HEK293 (cell line): ENCODE data around the gene PAX7.

Experiments
- CTCF ChIA-PET: fragments of 350-600 bp; formaldehyde crosslinking; extraction: SDS; loops from one replicate; lab custom pipeline; 2021; ENCODE audit warnings: antibody characterized with exemption; lab: Yijun Ruan, JAX
- POLR2A ChIA-PET: fragments of 300-600 bp; formaldehyde crosslinking; extraction: SDS; loops from one replicate; lab custom pipeline; 2020; ENCODE audit warnings: antibody characterized with exemption, inconsistent platforms; lab: Yijun Ruan, JAX
- H3K27ac ChIP-seq: fragments of 200-500 bp; sonication (Bioruptor generic); 2 replicates; pipeline ENCODE4 v1.5.1; 2014; ENCODE audit warnings: low read depth, low read length, control low read depth, inconsistent platforms; ENCODE audit errors: extremely low read depth
- H3K36me3 ChIP-seq, 2 experiments: fragments of 200-500 bp in 1 of 2; sonication (Bioruptor generic) in 1 of 2; 1 replicate in 1 of 2; 2 replicates in 1 of 2; pipeline ENCODE4 v1.5.1; 2014 to 2017; ENCODE audit warnings: inconsistent platforms in 2 of 2, low read length in 2 of 2; ENCODE audit not compliant: control insufficient read depth in 2 of 2, insufficient read depth in 1 of 2
- H3K4me1 ChIP-seq: fragments of 200-500 bp; sonication (Bioruptor generic); 2 replicates; pipeline ENCODE4 v1.5.1; 2014; ENCODE audit warnings: mild to moderate bottlenecking, low read length, inconsistent platforms; ENCODE audit not compliant: control insufficient read depth, insufficient read depth
- H3K4me3 ChIP-seq: 2 replicates; pipeline ENCODE4 v1.5.1; 2011; ENCODE audit warnings: low read depth, mild to moderate bottlenecking, control low read depth, low read length, moderate library complexity
- H3K9me3 ChIP-seq: fragments of 200-500 bp; sonication (Bioruptor generic); 2 replicates; pipeline ENCODE4 v1.5.1; 2014; ENCODE audit warnings: low read depth, low read length, inconsistent platforms; ENCODE audit not compliant: control insufficient read depth, insufficient read depth
- GLIS1 ChIP-seq: fragments of 450-650 bp; formaldehyde crosslinking; IDR thresholded peaks from 2 replicates; pipeline ENCODE4 v1.5.1; 2016; ENCODE audit warnings: missing biosample characterization, missing genetic modification characterization
- KLF1 ChIP-seq: fragments of 450-650 bp; formaldehyde crosslinking; IDR thresholded peaks from 2 replicates; pipeline ENCODE4 v1.5.1; 2016; ENCODE audit warnings: missing biosample characterization, missing genetic modification characterization
- TRIM28 ChIP-seq: IDR thresholded peaks from 2 replicates; pipeline ENCODE4 v1.6.1; 2011; ENCODE audit warnings: low read length, control low read depth, borderline replicate concordance
- ZBTB21 ChIP-seq: fragments of 450-650 bp; formaldehyde crosslinking; IDR thresholded peaks from 2 replicates; pipeline ENCODE4 v1.5.1; 2017; ENCODE audit warnings: missing biosample characterization, missing genetic modification characterization
- ZBTB48 ChIP-seq: fragments of 450-650 bp; formaldehyde crosslinking; IDR thresholded peaks from 2 replicates; pipeline ENCODE4 v1.5.1; 2016; ENCODE audit warnings: missing biosample characterization, missing genetic modification characterization
- ZEB2 ChIP-seq: fragments of 450-650 bp; formaldehyde crosslinking; IDR thresholded peaks from 2 replicates; pipeline ENCODE4 v1.5.1; 2016; ENCODE audit warnings: missing biosample characterization, missing genetic modification characterization
- ZFHX2 ChIP-seq: fragments of 450-650 bp; formaldehyde crosslinking; conservative IDR thresholded peaks from 2 replicates; pipeline ENCODE4 v1.5.1; 2016; ENCODE audit warnings: missing biosample characterization, missing genetic modification characterization
- ZFP69B ChIP-seq: fragments of 450-650 bp; formaldehyde crosslinking; IDR thresholded peaks from 2 replicates; pipeline ENCODE4 v1.5.1; 2016; ENCODE audit warnings: missing biosample characterization, missing genetic modification characterization
- ZIC2 ChIP-seq: fragments of 450-650 bp; formaldehyde crosslinking; IDR thresholded peaks from 2 replicates; pipeline ENCODE4 v1.5.1; 2016; ENCODE audit warnings: missing biosample characterization, missing genetic modification characterization
- ZNF157 ChIP-seq: fragments of 450-650 bp; formaldehyde crosslinking; IDR thresholded peaks from 2 replicates; pipeline ENCODE4 v1.5.1; 2016; ENCODE audit warnings: missing biosample characterization, missing genetic modification characterization
- ZNF16 ChIP-seq: fragments of 450-650 bp; formaldehyde crosslinking; IDR thresholded peaks from 2 replicates; pipeline ENCODE4 v1.5.1; 2016; ENCODE audit warnings: low read depth, missing biosample characterization, missing genetic modification characterization
- ZNF169 ChIP-seq: fragments of 450-650 bp; formaldehyde crosslinking; IDR thresholded peaks from 2 replicates; pipeline ENCODE4 v1.5.1; 2016; ENCODE audit warnings: missing biosample characterization, missing genetic modification characterization
- ZNF2 ChIP-seq: fragments of 450-650 bp; formaldehyde crosslinking; IDR thresholded peaks from 2 replicates; pipeline ENCODE4 v1.5.1; 2016; ENCODE audit warnings: missing biosample characterization, missing genetic modification characterization
- ZNF24 ChIP-seq: fragments of 450-650 bp; formaldehyde crosslinking; IDR thresholded peaks from 2 replicates; pipeline ENCODE4 v1.5.1; 2016; ENCODE audit warnings: missing biosample characterization, missing genetic modification characterization
- ZNF335 ChIP-seq: fragments of 450-650 bp; formaldehyde crosslinking; conservative IDR thresholded peaks from 2 replicates; pipeline ENCODE4 v1.5.1; 2016; ENCODE audit warnings: missing biosample characterization, missing genetic modification characterization
- ZNF366 ChIP-seq: fragments of 450-650 bp; formaldehyde crosslinking; conservative IDR thresholded peaks from 2 replicates; pipeline ENCODE4 v1.5.1; 2016; ENCODE audit warnings: missing biosample characterization, missing genetic modification characterization
- ZNF423 ChIP-seq: fragments of 450-650 bp; formaldehyde crosslinking; IDR thresholded peaks from 2 replicates; pipeline ENCODE4 v1.5.1; 2016; ENCODE audit warnings: missing biosample characterization, missing genetic modification characterization
- ZNF548 ChIP-seq: fragments of 450-650 bp; formaldehyde crosslinking; IDR thresholded peaks from 2 replicates; pipeline ENCODE4 v1.5.1; 2016; ENCODE audit warnings: missing biosample characterization, missing genetic modification characterization
- ZNF629 ChIP-seq: fragments of 450-650 bp; formaldehyde crosslinking; IDR thresholded peaks from 2 replicates; pipeline ENCODE4 v1.5.1; 2017; ENCODE audit warnings: missing biosample characterization, missing genetic modification characterization
- ZNF677 ChIP-seq: fragments of 450-650 bp; IDR thresholded peaks from 2 replicates; pipeline ENCODE4 v1.5.0; 2018; ENCODE audit warnings: missing biosample characterization, mild to moderate bottlenecking, missing genetic modification characterization, moderate library complexity
- ZNF768 ChIP-seq: fragments of 450-650 bp; formaldehyde crosslinking; IDR thresholded peaks from 2 replicates; pipeline ENCODE4 v1.5.1; 2018; ENCODE audit warnings: missing biosample characterization, mild to moderate bottlenecking, missing genetic modification characterization
- ZNF785 ChIP-seq: fragments of 450-650 bp; formaldehyde crosslinking; IDR thresholded peaks from 2 replicates; pipeline ENCODE4 v1.5.1; 2016; ENCODE audit warnings: missing biosample characterization, missing genetic modification characterization
- ZNF830 ChIP-seq: fragments of 450-650 bp; IDR thresholded peaks from 2 replicates; pipeline ENCODE4 v1.5.0; 2018; ENCODE audit warnings: missing biosample characterization, missing genetic modification characterization, low read depth, mild to moderate bottlenecking, moderate library complexity
- TF ChIP-seq, protein P1 (sequence below): fragments of 450-650 bp; formaldehyde crosslinking; IDR thresholded peaks from 2 replicates; pipeline ENCODE4 v1.5.1; 2016; ENCODE audit warnings: missing biosample characterization, missing genetic modification characterization
- TF ChIP-seq, protein P2 (sequence below): fragments of 450-650 bp; formaldehyde crosslinking; IDR thresholded peaks from 2 replicates; pipeline ENCODE4 v1.5.1; 2017; ENCODE audit warnings: missing biosample characterization, missing genetic modification characterization
- TF ChIP-seq, protein P3 (sequence below): fragments of 450-650 bp; formaldehyde crosslinking; conservative IDR thresholded peaks from 2 replicates; pipeline ENCODE4 v1.5.1; 2016; ENCODE audit warnings: low read depth, missing biosample characterization, missing genetic modification characterization
- TF ChIP-seq, protein P4 (sequence below): fragments of 450-650 bp; formaldehyde crosslinking; IDR thresholded peaks from 2 replicates; pipeline ENCODE4 v1.5.1; 2016; ENCODE audit warnings: missing biosample characterization, missing genetic modification characterization

The PAX7 gene

DNA sequence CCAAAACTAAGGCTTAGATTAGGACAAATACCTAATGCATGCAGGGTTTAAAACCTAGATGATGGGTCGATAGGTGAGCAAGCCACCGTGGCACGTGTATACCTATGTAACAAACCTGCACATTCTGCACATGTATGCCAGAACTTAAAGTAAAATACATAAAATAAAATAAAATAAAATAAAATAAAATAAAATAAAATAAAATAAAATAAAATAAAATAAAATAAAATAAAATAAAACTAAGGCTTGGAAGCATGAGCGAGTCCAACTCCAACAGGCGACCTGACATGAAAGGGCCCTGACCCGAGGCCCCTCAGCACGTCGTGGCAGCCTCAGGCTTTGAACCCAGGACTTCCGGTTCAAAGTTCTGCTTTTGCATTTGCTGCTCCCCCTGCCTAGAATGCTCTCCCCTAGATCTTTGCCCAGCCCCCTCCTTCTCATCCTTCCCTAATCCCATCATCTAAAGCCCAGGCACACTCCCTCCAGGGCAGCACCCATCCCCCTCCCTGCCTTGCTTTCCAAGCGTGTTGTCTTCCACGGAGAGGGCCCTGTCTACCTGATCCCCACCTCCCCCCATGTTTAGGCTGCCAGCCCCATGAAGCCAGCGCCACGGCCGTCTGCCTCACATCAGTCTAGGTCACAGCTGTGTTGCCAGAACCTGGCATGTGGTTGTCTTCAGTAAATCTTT lies 164.5 kb downstream of the PAX7 start:
- H3K27ac ChIP-seq = no peak overlapping the region
- H3K36me3 ChIP-seq = no peaks in the 10 kb centered on the region
- CTCF ChIA-PET = interaction anchor here (0.7 to 1.0 kb wide), 3 partner anchors 13 to 198 kb away, joined by 3 read pairs; no protein-coding TSS in a partner anchor
- POLR2A ChIA-PET = no interaction called here
- TF ChIP-seq ZNF830 (tag by site-specific recombination) = no peak
- TF ChIP-seq ZNF169 (tag by site-specific recombination) = no peak
- no peak for TF ChIP-seq ZFP69B (tag by site-specific recombination)
- TF ChIP-seq KLF1 (tag by site-specific recombination) = no peak
- no peak for TF ChIP-seq ZNF423 (tag by site-specific recombination)
- no peak for TF ChIP-seq ZNF785 (tag by site-specific recombination)
- H3K4me3 ChIP-seq = no peak overlapping the region
- H3K4me1 ChIP-seq = no peaks in the 10 kb centered on the region; the same call in 1 of the 2 replicates
- no peaks in the 10 kb centered on the region for H3K9me3 ChIP-seq

DNA sequence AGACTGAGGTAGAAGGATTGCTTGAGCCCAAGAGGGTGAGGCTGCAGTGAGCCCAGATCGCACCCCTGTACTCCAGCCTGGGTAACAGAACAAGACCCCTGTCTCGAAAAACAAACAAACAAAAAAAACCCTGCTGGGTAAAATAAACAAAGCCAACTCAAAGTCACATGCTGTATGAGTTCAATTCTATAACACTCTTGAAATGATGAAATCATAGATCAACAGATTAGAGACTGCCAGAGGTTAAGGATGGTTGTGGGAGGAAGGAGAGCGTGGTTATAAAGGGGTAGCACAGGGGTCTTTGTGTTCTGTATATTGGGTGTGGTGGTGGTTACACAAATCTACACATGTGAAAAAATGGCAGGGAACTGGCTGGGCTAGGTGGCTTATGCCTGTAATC lies 166.3 kb downstream of the PAX7 start:
- Histone ChIP-seq H3K4me1 (no peaks in the 10 kb centered on the region; the same call in 1 of the 2 replicates), H3K4me3 (no peak overlapping the region), H3K36me3 (no peaks in the 10 kb centered on the region), H3K27ac (no peak overlapping the region), H3K9me3 (no peaks in the 10 kb centered on the region)
- POLR2A ChIA-PET = no interaction called here
- CTCF ChIA-PET = no interaction called here
- peak; percentile 28; the same call in 1 of the 2 replicates for TF ChIP-seq ZNF335
- no peak for TF ChIP-seq ZNF548 (tag by site-specific recombination)
- peak; percentile 61 for TF ChIP-seq ZNF366 (tag by site-specific recombination)
- peak; percentile 38 for TF ChIP-seq ZFHX2 (tag by site-specific recombination)
- TF ChIP-seq ZNF24 (tag by site-specific recombination) = peak; percentile 63
- TF ChIP-seq ZIC2 (tag by site-specific recombination) = peak; percentile 55
- TF ChIP-seq ZNF677 = no peak
- TF ChIP-seq, protein P1, sequence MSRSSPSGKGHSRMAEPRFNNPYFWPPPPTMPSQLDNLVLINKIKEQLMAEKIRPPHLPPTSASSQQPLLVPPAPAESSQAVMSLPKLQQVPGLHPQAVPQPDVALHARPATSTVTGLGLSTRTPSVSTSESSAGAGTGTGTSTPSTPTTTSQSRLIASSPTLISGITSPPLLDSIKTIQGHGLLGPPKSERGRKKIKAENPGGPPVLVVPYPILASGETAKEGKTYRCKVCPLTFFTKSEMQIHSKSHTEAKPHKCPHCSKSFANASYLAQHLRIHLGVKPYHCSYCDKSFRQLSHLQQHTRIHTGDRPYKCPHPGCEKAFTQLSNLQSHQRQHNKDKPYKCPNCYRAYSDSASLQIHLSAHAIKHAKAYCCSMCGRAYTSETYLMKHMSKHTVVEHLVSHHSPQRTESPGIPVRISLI = no peak
- TF ChIP-seq, protein P2, sequence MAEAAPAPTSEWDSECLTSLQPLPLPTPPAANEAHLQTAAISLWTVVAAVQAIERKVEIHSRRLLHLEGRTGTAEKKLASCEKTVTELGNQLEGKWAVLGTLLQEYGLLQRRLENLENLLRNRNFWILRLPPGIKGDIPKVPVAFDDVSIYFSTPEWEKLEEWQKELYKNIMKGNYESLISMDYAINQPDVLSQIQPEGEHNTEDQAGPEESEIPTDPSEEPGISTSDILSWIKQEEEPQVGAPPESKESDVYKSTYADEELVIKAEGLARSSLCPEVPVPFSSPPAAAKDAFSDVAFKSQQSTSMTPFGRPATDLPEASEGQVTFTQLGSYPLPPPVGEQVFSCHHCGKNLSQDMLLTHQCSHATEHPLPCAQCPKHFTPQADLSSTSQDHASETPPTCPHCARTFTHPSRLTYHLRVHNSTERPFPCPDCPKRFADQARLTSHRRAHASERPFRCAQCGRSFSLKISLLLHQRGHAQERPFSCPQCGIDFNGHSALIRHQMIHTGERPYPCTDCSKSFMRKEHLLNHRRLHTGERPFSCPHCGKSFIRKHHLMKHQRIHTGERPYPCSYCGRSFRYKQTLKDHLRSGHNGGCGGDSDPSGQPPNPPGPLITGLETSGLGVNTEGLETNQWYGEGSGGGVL (tag by site-specific recombination) = peak; percentile 73
- TF ChIP-seq ZEB2 (tag by site-specific recombination) = 0 out of 2 replicates have a peak, but pooled peaks have one; percentile 52
- TF ChIP-seq ZNF16 = no peak
- TF ChIP-seq ZBTB21 (tag by site-specific recombination) = 0 out of 2 replicates have a peak, but pooled peaks have one; percentile 36
- 0 out of 2 replicates have a peak, but pooled peaks have one; percentile 21 for TF ChIP-seq ZBTB48
- TF ChIP-seq ZNF2 (tag by site-specific recombination) = no peak
- no peak for TF ChIP-seq ZNF157 (tag by site-specific recombination)
- peak; percentile 65 for TF ChIP-seq ZNF629 (tag by site-specific recombination)
- TF ChIP-seq, protein P3, sequence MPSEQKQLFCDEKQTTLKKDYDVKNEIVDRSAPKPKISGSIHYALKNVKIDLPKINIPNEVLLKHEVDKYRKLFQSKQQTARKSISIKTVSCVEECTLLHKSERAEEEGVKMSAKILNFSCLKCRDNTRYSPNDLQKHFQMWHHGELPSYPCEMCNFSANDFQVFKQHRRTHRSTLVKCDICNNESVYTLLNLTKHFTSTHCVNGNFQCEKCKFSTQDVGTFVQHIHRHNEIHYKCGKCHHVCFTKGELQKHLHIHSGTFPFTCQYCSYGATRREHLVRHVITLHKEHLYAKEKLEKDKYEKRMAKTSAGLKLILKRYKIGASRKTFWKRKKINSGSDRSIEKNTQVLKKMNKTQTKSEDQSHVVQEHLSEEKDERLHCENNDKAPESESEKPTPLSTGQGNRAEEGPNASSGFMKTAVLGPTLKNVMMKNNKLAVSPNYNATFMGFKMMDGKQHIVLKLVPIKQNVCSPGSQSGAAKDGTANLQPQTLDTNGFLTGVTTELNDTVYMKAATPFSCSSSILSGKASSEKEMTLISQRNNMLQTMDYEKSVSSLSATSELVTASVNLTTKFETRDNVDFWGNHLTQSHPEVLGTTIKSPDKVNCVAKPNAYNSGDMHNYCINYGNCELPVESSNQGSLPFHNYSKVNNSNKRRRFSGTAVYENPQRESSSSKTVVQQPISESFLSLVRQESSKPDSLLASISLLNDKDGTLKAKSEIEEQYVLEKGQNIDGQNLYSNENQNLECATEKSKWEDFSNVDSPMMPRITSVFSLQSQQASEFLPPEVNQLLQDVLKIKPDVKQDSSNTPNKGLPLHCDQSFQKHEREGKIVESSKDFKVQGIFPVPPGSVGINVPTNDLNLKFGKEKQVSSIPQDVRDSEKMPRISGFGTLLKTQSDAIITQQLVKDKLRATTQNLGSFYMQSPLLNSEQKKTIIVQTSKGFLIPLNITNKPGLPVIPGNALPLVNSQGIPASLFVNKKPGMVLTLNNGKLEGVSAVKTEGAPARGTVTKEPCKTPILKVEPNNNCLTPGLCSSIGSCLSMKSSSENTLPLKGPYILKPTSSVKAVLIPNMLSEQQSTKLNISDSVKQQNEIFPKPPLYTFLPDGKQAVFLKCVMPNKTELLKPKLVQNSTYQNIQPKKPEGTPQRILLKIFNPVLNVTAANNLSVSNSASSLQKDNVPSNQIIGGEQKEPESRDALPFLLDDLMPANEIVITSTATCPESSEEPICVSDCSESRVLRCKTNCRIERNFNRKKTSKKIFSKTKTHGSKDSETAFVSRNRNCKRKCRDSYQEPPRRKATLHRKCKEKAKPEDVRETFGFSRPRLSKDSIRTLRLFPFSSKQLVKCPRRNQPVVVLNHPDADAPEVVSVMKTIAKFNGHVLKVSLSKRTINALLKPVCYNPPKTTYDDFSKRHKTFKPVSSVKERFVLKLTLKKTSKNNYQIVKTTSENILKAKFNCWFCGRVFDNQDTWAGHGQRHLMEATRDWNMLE (tag by site-specific recombination) = peak; percentile 25; the same call in 1 of the 2 replicates
- TF ChIP-seq, protein P4, sequence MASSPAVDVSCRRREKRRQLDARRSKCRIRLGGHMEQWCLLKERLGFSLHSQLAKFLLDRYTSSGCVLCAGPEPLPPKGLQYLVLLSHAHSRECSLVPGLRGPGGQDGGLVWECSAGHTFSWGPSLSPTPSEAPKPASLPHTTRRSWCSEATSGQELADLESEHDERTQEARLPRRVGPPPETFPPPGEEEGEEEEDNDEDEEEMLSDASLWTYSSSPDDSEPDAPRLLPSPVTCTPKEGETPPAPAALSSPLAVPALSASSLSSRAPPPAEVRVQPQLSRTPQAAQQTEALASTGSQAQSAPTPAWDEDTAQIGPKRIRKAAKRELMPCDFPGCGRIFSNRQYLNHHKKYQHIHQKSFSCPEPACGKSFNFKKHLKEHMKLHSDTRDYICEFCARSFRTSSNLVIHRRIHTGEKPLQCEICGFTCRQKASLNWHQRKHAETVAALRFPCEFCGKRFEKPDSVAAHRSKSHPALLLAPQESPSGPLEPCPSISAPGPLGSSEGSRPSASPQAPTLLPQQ (tag by site-specific recombination) = peak; percentile 65
- peak; percentile 26; the same call in 1 of the 2 replicates for TF ChIP-seq TRIM28
- TF ChIP-seq GLIS1 (tag by site-specific recombination) = peak; percentile 69
- TF ChIP-seq ZNF768 (tag by site-specific recombination) = no peak
